Measurements from ENCODE around the gene TSSK3.

Gene TSSK3

GRCh38 chr1:32330558-32331151 lies 31.7 kb upstream of the TSSK3 start:
- no peaks in the 10 kb centered on the region for H3K9me3 ChIP-seq (ENCODE audit: insufficient read depth, low read length, severe bottlenecking)
- TF ChIP-seq CTCF (IDR thresholded peaks at IDR 0.05; ENCODE audit: borderline replicate concordance, extremely low read depth, low read length, poor library complexity, severe bottlenecking) (no peak), EZH2 (IDR thresholded peaks at IDR 0.05; ENCODE audit: borderline replicate concordance, low read depth, low read length, severe bottlenecking) (no peak)
- H3K36me3 ChIP-seq (ENCODE audit: insufficient read depth, low read length) = peaks cover 92% of the 10 kb centered on the region
- no peak overlapping the region for H3K4me2 ChIP-seq (ENCODE audit: insufficient read depth, low read length)
- peaks cover 21% of the 10 kb centered on the region for H3K4me1 ChIP-seq (ENCODE audit: insufficient read depth, low read length)
- ATAC-seq (ENCODE audit: insufficient read depth, low read depth) = no peak
- H3K79me2 ChIP-seq (ENCODE audit: insufficient read depth, low read length) = peaks cover 43% of the 10 kb centered on the region
- H3K27ac ChIP-seq (ENCODE audit: low read length) = no peak overlapping the region
- H3K9ac ChIP-seq (ENCODE audit: low read depth, low read length) = no peak overlapping the region
- no peaks in the 10 kb centered on the region for H3K27me3 ChIP-seq (ENCODE audit: insufficient read depth, low read length, poor library complexity)
- no peak for DNase-seq
- no peak overlapping the region for H2AFZ ChIP-seq (ENCODE audit: low read depth, low read length)
- H3K4me3 ChIP-seq (ENCODE audit: low read depth in 1 of 2, low read length in 2 of 2) = no peak overlapping the region
- H4K20me1 ChIP-seq (ENCODE audit: insufficient read depth, low read length) = peaks cover 51% of the 10 kb centered on the region

- Histone ChIP-seq H3K4me3 (ENCODE audit: low read depth in 1 of 2, low read length in 2 of 2) (no peak overlapping the region), H3K27ac (ENCODE audit: low read length) (no peak overlapping the region), H3K36me3 (ENCODE audit: insufficient read depth, low read length) (peaks cover 85% of the 10 kb centered on the region), H3K79me2 (ENCODE audit: insufficient read depth, low read length) (peaks cover 46% of the 10 kb centered on the region), H3K9ac (ENCODE audit: low read depth, low read length) (no peak overlapping the region), H3K27me3 (ENCODE audit: insufficient read depth, low read length, poor library complexity) (no peaks in the 10 kb centered on the region), H3K4me2 (ENCODE audit: insufficient read depth, low read length) (no peak overlapping the region), H3K4me1 (ENCODE audit: insufficient read depth, low read length) (peaks cover 25% of the 10 kb centered on the region), H2AFZ (ENCODE audit: low read depth, low read length) (no peak overlapping the region), H4K20me1 (ENCODE audit: insufficient read depth, low read length) (peaks cover 53% of the 10 kb centered on the region), H3K9me3 (ENCODE audit: insufficient read depth, low read length, severe bottlenecking) (no peaks in the 10 kb centered on the region)
- TF ChIP-seq EZH2 (IDR thresholded peaks at IDR 0.05; ENCODE audit: borderline replicate concordance, low read depth, low read length, severe bottlenecking) = no peak
- TF ChIP-seq CTCF (IDR thresholded peaks at IDR 0.05; ENCODE audit: borderline replicate concordance, extremely low read depth, low read length, poor library complexity, severe bottlenecking) = no peak
- ATAC-seq (ENCODE audit: insufficient read depth, low read depth) = no peak
- DNase-seq = no peak
Measured at GRCh38 chr1:32331549-32331948, 30.8 kb upstream of the TSSK3 start.

GRCh38 chr1:32332290-32333079 lies 29.9 kb upstream of the TSSK3 start:
- Histone ChIP-seq H4K20me1 (ENCODE audit: insufficient read depth, low read length) (peaks cover 60% of the 10 kb centered on the region), H3K27ac (ENCODE audit: low read length) (0 out of 2 replicates have a peak overlapping the region, but pooled peaks have one; percentile 23), H3K4me2 (ENCODE audit: insufficient read depth, low read length) (peak overlapping the region; percentile 94; the same call in 1 of the 2 replicates)

More at GRCh38 chr1:32332290-32333079, 29.9 kb upstream of the TSSK3 start:
- Histone ChIP-seq H3K4me1 (ENCODE audit: insufficient read depth, low read length) (peaks cover 35% of the 10 kb centered on the region), H2AFZ (ENCODE audit: low read depth, low read length) (no peak overlapping the region), H3K27me3 (ENCODE audit: insufficient read depth, low read length, poor library complexity) (no peaks in the 10 kb centered on the region), H3K79me2 (ENCODE audit: insufficient read depth, low read length) (peaks cover 46% of the 10 kb centered on the region), H3K9ac (ENCODE audit: low read depth, low read length) (no peak overlapping the region; the same call in 1 of the 2 replicates), H3K36me3 (ENCODE audit: insufficient read depth, low read length) (peaks cover 76% of the 10 kb centered on the region), H3K9me3 (ENCODE audit: insufficient read depth, low read length, severe bottlenecking) (no peaks in the 10 kb centered on the region), H3K4me3 (ENCODE audit: low read depth in 1 of 2, low read length in 2 of 2) (no peak overlapping the region)
- ATAC-seq (ENCODE audit: insufficient read depth, low read depth) (no peak), DNase-seq (peak; percentile 20)
- TF ChIP-seq CTCF (IDR thresholded peaks at IDR 0.05; ENCODE audit: borderline replicate concordance, extremely low read depth, low read length, poor library complexity, severe bottlenecking) (no peak), EZH2 (IDR thresholded peaks at IDR 0.05; ENCODE audit: borderline replicate concordance, low read depth, low read length, severe bottlenecking) (no peak)
